A375 (cell line): ENCODE measurements around the gene FOLR3. TPM values are rescaled to one million over a fixed set of nuclear protein-coding genes. Genes with fewer than 3 reads are reported as not detected.

Experiments
- total RNA-seq: library from RNA; depleted of rRNA; stranded (reverse); fragments of >200 nt; shearing (Covaris generic); gene quantifications from 2 replicates; pipeline ENCODE4 v1.2.3, GENCODE V29; 2014; rRNA removed

FOLR3 gene
- total RNA-seq = not detected in 2 replicates

GRCh38 chr11:72135473-72135872 lies at the start of gene FOLR3:
TSS of gene FOLR3 (plus strand) at chr11:72135725. CDS start at chr11:72135953, 228 bp downstream.

GRCh38 chr11:72102946-72103753 lies 32.4 kb upstream of the FOLR3 start, which contains the start of gene LAMTOR1:
TSS of gene LAMTOR1 (minus strand) at chr11:72103297. CDS start at chr11:72103224, 73 bp downstream.

GRCh38 chr11:72105888-72106287 lies 29.6 kb upstream of the FOLR3 start, which contains the start of gene TOMT:
TSS of gene TOMT (plus strand) at chr11:72105924. CDS start at chr11:72105952, 28 bp downstream.

GRCh38 chr11:72112143-72112977 lies 23.2 kb upstream of the FOLR3 start, which contains the start of gene ANAPC15:
TSS of gene ANAPC15 (minus strand) at chr11:72112695. CDS start at chr11:72111276, 1,419 bp downstream.

Other genes with a start within 250 kb of the FOLR3 start
- gene XNDC1N, start 207.1 kb upstream of the FOLR3 start, total RNA-seq = 9.7 and 11.8 TPM in 2 replicates
- 21.9 and 24.4 TPM in 2 replicates for gene RNF121, start 206.7 kb upstream of the FOLR3 start, total RNA-seq
- 1.8 and 2.4 TPM in 2 replicates for gene IL18BP, start 136.8 kb upstream of the FOLR3 start, total RNA-seq
- 181 and 186 TPM in 2 replicates for gene NUMA1, start 55.2 kb upstream of the FOLR3 start, total RNA-seq
- gene LRRC51, start 54.9 kb upstream of the FOLR3 start, total RNA-seq = 9.9 and 10.5 TPM in 2 replicates
- gene LAMTOR1, start 32.4 kb upstream of the FOLR3 start, total RNA-seq = 109 and 119 TPM in 2 replicates
- gene TOMT, start 29.8 kb upstream of the FOLR3 start, total RNA-seq = not detected in 2 replicates
- gene ANAPC15, start 23.0 kb upstream of the FOLR3 start, total RNA-seq = 66.4 and 80.2 TPM in 2 replicates
- gene FOLR1, start 56.4 kb downstream of the FOLR3 start, total RNA-seq = 0.53 and 0.58 TPM in 2 replicates
- gene FOLR2, start 81.1 kb downstream of the FOLR3 start, total RNA-seq = not detected in 2 replicates
- gene INPPL1, start 89.0 kb downstream of the FOLR3 start, total RNA-seq = 79.3 and 94.3 TPM in 2 replicates
- gene PHOX2A, start 108.5 kb downstream of the FOLR3 start, total RNA-seq = not detected in 2 replicates